Stimulated activated memory B cell treated with anti-CD40 and anti-IgM and Interleukin-4, amounts not matched to agents 10 μg/mL and 1 μg/mL and 100 μg/mL, for 72 hours (primary cell): Measurements from ENCODE around the gene NOXO1.
A peak's percentile ranks its signal among the peaks of the same experiment; 100 is the strongest.

Experiments
- ATAC-seq: fragments of 150-1000 bp; cut with Tn5 transposase; 2 replicates; pipeline ENCODE4 v1.10.0; 2021
- H3K27ac Mint-ChIP-seq: one replicate; pipeline ENCODE4 v1.8.0; 2022; ENCODE audit warnings: mild to moderate bottlenecking, mixed read lengths
- H3K27me3 Mint-ChIP-seq: one replicate; pipeline ENCODE4 v1.8.0; 2022; ENCODE audit warnings: mixed read lengths
- H3K36me3 Mint-ChIP-seq: one replicate; pipeline ENCODE4 v1.8.0; 2022; ENCODE audit warnings: mixed read lengths
- H3K4me1 Mint-ChIP-seq: one replicate; pipeline ENCODE4 v1.8.0; 2022; ENCODE audit warnings: mixed read lengths
- H3K4me3 Mint-ChIP-seq: one replicate; pipeline ENCODE4 v1.8.0; 2022; ENCODE audit warnings: mild to moderate bottlenecking, moderate library complexity, mixed read lengths
- H3K9me3 Mint-ChIP-seq: one replicate; pipeline ENCODE4 v1.8.0; 2022; ENCODE audit warnings: mixed read lengths

NOXO1 gene

DNA sequence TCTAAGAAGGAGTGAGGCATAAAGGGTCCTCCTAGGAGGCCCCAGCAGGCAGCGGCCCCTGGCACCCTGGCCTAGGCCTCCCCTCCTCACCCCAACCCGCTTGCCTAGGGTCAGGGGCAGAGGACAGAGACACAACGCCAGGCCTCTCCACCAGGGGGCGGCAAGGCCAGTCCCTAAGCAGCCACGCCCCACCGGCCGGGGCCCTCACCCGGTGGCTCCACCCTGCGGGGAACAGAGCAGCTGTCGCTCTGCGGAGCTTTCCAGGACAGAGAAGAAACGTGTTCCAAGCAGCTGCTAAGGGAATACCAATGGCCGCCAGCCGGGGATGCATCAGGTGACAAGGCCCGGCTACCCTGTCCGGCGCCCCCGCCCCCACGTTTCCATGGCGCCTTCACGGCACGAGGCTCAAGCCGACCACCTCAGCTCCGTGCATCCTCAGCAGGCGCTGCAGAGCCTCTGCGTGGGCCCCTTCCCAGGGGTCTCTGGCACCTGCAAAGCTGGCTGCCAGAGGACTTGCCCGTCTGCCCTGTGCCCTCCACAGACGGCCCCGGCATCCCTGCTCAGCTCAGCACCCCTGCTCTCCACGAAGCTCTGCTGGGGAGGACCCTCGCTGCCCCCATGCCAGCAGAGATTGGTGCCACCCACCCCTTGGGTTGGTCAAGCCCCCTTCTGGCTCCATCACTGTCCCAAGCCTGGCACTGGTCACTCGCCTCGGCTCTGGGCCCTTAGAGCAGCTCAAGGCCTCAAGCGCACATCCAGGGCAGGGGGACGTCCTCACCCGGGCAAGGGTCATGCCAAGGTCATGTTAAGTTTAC lies 22.8 kb upstream of the NOXO1 start:
- peak; percentile 90 for ATAC-seq
- peak overlapping the region; percentile 30 for H3K27ac Mint-ChIP-seq
- H3K27me3 Mint-ChIP-seq, result no peaks in the 10 kb centered on the region
- peaks cover 52% of the 10 kb centered on the region for H3K4me1 Mint-ChIP-seq
- no peaks in the 10 kb centered on the region for H3K9me3 Mint-ChIP-seq
- H3K36me3 Mint-ChIP-seq, result peaks cover 56% of the 10 kb centered on the region
- H3K4me3 Mint-ChIP-seq, result peak overlapping the region; percentile 12

DNA sequence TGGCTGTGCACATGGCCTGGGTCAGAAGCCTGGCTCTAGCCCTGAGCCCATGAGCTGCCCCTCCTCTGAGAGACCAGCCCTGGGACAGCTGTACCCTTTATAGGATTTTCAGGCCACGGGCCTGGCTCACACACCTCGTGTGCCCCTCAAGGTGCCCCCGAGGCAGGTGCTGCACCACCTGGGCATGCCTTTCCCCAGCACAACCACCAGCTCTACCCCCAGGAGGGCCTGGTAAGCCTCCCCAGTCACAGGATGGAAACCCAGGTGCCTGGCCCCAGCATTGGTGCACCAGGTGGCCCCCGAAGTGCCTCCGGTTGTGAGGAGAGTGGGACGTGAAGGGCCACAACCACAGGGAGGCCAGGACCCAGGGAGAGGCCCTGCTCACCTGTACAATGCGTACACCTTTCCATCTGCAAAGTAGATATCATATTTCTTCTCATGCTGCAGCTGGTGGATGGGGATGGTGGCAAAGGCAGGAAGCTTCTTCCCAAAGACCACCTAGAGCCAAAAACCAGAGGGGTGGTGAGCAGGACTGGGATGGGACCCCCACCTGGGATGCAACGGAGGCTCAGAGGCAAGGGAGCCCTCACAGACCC lies 22.1 kb upstream of the NOXO1 start:
- peaks cover 45% of the 10 kb centered on the region for H3K4me1 Mint-ChIP-seq
- peaks cover 58% of the 10 kb centered on the region for H3K36me3 Mint-ChIP-seq
- H3K27ac Mint-ChIP-seq, result no peak overlapping the region
- no peaks in the 10 kb centered on the region for H3K27me3 Mint-ChIP-seq
- no peaks in the 10 kb centered on the region for H3K9me3 Mint-ChIP-seq
- no peak overlapping the region for H3K4me3 Mint-ChIP-seq
- no peak for ATAC-seq

DNA sequence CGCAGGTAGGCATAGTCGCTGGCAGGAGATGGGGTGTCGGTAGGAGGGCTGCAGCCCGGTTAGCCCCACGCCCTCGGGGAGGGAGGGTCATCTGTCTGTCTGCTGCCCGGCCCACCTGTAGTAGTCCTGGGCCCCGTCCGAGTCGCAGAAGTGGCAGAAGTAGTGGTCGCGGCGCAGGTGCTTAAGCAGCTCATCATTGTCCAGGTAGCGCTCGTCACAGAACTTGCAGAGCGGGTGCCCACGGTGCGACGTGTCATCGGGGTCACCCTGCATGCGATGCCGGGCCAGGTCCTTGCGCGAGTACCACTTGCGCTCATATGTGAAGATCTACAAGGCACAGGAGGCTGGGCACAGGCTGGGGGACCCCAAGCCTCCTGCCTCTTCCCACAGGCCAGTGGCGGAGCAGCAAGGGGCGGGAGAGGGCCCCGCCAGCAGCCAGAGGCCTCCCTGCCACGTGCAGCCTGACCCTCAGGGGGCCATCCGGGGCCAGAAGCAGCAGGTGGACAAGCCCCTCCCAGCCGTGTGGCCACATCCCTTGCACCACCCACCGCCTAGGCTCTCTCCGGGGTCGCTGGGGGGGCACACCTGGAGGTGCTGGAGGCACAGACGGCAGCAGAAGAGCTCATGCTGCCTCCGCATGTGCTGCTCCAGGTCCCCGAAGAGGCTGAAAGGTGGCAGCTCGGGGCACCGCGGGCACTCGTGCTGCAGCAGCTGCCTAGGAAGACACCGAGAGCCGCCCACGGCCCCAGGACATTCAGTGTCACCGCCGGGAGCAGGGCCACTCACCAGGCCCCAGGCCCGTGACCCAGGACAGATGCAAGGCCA lies 21.3 kb upstream of the NOXO1 start:
- H3K4me1 Mint-ChIP-seq, result peaks cover 38% of the 10 kb centered on the region
- no peaks in the 10 kb centered on the region for H3K27me3 Mint-ChIP-seq
- H3K9me3 Mint-ChIP-seq, result no peaks in the 10 kb centered on the region
- no peak overlapping the region for H3K27ac Mint-ChIP-seq
- no peak overlapping the region for H3K4me3 Mint-ChIP-seq
- ATAC-seq, result no peak
- peaks cover 54% of the 10 kb centered on the region for H3K36me3 Mint-ChIP-seq

DNA sequence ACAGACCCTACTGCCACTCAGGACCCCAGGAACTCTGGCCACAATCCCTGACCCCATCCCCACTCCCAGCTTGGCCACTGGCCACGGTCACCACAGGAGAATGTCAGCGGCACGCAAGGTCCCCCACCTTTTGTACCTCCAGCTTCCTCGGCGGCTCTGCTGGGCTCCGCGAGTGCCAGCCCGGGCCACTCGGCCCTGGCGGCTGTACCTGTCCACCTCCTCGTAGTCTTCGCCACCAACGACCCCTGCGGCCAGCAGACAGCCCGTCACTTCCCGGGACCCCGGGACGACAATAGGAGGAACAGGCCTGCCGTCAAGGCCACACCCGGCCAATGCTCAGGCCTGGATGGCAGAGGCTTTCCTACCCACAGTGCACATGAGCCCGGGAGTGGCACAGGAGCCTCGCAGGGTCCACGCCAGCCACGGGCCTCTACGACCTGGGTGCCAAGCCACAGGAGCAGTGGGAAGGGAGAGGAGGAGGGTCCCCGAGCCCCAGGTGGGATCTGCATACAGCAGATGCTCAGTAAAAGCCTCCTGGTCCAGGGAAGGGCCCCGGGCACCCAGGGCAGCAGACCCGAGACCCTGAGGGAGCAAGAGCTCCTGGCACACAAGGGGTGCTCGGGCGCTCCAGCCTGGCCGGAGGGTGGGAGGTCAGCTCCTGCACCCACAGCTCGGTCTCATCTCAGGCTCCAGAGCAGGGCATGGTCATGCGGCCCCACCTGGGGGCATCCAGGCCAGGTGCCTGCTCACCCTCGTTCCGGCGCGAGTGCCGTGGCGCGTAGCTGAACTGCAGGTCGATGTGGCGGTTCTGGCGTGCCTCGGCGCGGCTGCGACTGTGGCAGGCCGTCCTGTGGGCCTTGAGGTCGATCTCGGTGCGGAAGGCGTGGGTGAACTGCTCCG lies 20.4 kb upstream of the NOXO1 start:
- no peak overlapping the region for H3K4me3 Mint-ChIP-seq
- H3K27me3 Mint-ChIP-seq, result no peaks in the 10 kb centered on the region
- H3K4me1 Mint-ChIP-seq, result peaks cover 29% of the 10 kb centered on the region
- no peaks in the 10 kb centered on the region for H3K9me3 Mint-ChIP-seq
- H3K36me3 Mint-ChIP-seq, result peaks cover 49% of the 10 kb centered on the region
- H3K27ac Mint-ChIP-seq, result no peak overlapping the region
- no peak for ATAC-seq

DNA sequence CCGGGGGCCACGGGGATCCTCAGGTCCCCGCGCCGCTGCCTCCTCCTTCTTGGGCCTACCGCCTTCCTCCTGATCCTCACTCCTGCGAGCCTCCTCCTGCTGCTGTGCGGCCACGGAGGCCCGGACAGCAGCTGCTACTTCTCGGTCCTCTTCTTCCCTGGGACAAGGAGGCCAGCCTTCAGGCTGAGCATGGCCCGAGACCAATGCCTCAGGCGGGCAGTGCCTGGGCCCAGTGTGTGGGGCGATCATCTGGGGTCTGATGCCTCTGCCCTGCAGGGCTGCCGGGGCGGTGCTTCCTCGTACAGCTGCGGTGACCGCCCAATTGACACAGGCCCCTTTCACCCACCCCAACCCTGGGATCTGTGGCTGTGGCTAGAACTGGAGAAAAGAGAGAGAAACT lies 19.8 kb upstream of the NOXO1 start:
- Mint-ChIP-seq H3K4me3 (no peak overlapping the region), H3K36me3 (peaks cover 46% of the 10 kb centered on the region), H3K27me3 (no peaks in the 10 kb centered on the region), H3K4me1 (peaks cover 22% of the 10 kb centered on the region), H3K9me3 (no peaks in the 10 kb centered on the region), H3K27ac (no peak overlapping the region)
- no peak for ATAC-seq

DNA sequence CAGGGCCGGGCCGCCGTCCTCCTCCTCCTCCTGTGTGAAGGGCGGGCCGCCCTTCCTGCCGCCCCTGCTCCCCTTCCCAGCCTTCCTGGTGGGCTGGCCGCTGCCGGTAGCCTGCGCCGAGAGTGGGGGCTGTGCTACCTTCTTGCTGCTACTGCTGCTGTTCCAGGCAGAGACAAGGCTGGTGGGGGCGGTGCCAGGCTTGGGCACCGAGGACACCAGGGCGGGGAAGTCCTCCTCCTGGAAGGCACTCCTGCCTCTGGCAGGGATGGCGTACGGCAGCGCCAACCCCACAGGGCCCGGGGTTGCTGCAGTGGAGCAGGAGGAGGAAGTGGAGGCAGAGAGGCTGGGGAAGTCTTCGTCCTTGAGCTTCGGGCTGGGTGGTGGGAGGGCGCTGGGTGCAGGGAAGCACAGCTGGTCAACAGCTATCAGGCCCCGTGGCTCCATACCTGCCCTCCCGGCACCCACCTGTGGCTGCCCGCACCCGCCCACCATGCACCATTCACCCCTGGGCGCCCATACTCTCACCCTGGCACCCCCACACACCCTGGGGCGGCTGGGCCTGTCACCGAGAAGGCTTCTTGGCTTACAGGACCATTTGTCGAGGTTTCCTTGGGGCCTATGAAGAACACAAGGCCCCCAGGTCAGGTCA lies 18.7 kb upstream of the NOXO1 start:
- no peaks in the 10 kb centered on the region for H3K27me3 Mint-ChIP-seq

DNA sequence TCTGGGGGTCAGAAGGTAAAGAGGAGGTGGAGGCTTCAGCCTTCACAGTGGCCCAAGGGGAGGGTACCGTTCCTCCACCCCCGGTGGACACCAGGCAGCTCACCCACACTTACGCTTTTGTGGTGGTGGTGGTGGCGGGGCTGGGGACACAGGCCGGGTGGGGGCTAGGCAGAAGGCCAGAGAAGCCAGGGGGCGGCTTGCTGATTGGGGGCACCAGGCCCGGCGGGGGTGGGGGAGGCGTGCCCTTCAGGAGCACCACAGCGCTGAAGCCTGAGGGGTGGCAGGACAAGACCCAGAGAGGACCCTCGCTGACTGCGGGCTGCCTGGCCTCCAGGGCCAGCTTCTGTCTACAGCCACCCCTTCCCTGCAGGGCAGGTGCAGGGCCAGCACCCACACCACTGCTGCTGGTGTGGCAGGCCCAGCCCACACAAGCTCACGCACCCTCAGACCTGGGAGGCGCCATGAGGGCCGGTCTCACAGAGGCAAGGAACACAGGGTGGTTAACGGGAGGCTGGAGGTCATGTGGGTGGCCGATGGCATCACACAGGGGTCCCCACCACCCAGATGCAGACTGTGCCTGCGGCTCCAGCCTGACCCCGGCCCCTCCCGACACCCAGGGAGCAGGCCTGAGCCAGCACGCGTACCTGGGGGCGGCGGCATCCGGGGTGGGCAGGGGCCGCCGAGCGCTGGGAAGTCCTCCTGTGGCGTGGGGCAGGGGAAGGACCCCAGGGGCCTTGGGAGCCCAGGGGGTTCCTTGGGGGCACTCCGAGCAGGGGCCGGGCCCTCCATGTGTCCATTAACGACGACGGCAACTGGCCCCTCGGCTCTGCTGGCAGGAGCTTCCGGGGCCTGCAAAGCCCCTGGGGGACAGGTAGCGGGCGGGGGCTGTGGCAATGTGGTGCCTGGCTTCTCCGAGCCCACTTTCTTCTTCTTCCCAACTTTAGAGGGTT lies 17.9 kb upstream of the NOXO1 start:
- H3K4me3 Mint-ChIP-seq, result no peak overlapping the region
- H3K27me3 Mint-ChIP-seq, result no peaks in the 10 kb centered on the region
- H3K27ac Mint-ChIP-seq, result no peak overlapping the region
- no peaks in the 10 kb centered on the region for H3K9me3 Mint-ChIP-seq
- ATAC-seq, result no peak
- peaks cover 43% of the 10 kb centered on the region for H3K36me3 Mint-ChIP-seq
- H3K4me1 Mint-ChIP-seq, result peaks cover 5% of the 10 kb centered on the region

More for the DNA sequence above, 18.7 kb upstream of the NOXO1 start:
- H3K27ac Mint-ChIP-seq, result no peak overlapping the region
- H3K4me3 Mint-ChIP-seq, result no peak overlapping the region
- peaks cover 46% of the 10 kb centered on the region for H3K36me3 Mint-ChIP-seq
- no peaks in the 10 kb centered on the region for H3K9me3 Mint-ChIP-seq
- peaks cover 12% of the 10 kb centered on the region for H3K4me1 Mint-ChIP-seq
- ATAC-seq, result no peak

DNA sequence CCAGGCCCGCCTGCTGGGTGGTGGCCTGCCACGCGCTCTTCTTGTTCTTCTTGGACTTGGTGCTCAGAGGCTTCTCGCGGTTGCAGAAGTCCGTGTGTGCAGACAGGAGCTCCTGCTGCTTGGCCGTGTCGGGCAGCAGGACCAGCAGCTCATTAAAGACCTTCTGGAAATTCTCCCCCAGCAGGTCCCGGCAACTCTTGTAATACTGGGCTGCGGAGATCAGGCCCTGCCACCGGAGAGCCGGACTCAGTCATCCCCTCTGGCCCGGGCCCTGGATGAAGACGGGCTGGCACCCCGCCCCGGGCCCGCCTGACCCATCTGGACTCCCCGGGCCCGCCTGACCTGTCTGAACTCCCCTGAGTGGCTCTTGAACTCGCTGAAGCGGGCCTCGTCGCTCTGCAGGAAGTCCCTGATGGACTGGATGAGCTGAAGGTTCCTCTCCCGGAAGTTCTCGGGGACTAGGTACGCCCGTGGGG lies 17.1 kb upstream of the NOXO1 start:
- Mint-ChIP-seq H3K9me3 (no peaks in the 10 kb centered on the region), H3K4me3 (no peak overlapping the region), H3K36me3 (peaks cover 43% of the 10 kb centered on the region), H3K4me1 (peaks cover 9% of the 10 kb centered on the region), H3K27ac (no peak overlapping the region), H3K27me3 (no peaks in the 10 kb centered on the region)
- no peak for ATAC-seq

DNA sequence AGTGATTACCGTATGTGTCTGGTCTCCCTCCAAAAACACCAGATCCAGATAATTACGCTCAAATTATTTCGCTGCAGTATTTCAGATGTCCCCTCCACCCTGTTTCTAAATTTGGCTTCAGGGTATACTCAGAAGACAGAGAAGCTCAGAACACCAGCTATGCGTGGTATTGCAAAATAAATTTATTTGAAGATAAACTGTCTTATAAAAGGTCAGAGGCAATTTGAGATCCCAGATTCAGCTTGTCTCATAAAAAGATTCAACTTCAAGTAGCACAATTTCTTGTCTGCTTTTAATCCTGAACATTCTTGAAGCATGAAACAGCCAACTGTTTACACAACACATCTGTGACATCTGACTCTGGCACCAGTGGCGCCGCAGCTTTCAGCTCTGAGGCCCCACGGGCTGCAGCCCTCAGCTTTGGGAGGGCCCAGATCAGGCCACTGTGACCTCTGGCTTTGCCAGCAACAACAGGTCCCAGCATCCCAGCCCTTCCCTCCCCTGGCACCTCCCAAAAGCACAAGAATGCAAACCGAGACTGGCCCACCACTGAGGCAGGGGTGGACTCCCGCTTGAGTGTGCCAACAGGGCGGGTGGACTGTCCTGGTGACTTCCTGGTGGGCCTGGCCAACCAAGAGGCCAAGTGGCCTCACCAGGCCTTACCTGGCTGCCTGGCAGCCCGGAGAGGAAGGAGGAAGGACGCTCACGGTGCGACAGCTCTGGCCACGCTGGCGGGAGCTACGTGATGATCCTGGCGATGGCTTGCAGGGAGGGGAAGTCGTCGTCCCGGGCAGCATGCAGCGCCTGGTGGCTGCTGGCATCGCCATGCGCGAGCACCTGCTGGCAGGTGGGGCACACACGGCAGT lies 16.5 kb upstream of the NOXO1 start:
- Mint-ChIP-seq H3K36me3 (peaks cover 43% of the 10 kb centered on the region), H3K27ac (no peak overlapping the region), H3K4me3 (no peak overlapping the region), H3K9me3 (no peaks in the 10 kb centered on the region), H3K27me3 (no peaks in the 10 kb centered on the region), H3K4me1 (peaks cover 13% of the 10 kb centered on the region)
- ATAC-seq, result no peak

DNA sequence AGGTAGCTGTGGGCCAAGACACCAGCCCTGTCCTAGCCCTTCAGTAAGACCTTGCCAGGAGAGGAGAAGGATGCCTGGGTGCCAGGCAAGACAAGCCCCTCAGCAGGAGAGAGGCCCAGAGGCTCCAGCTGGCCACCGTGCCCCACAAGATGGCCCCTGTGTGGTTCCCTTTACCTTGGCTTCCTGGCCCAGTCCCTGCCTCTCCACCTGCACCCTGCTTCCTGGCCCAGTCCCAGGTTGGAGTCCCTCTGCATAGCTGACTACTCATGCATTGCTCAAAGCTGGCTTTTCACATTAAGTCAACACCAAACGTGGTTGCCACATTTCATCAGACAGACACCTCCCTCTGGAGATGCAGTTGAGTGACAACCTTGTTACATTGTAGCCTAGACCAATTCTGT lies 12.5 kb upstream of the NOXO1 start:
- Mint-ChIP-seq H3K4me3 (no peak overlapping the region), H3K27ac (peak overlapping the region; percentile 67), H3K9me3 (no peaks in the 10 kb centered on the region), H3K27me3 (no peaks in the 10 kb centered on the region), H3K4me1 (peaks cover 33% of the 10 kb centered on the region), H3K36me3 (peaks cover 19% of the 10 kb centered on the region)
- no peak for ATAC-seq

DNA sequence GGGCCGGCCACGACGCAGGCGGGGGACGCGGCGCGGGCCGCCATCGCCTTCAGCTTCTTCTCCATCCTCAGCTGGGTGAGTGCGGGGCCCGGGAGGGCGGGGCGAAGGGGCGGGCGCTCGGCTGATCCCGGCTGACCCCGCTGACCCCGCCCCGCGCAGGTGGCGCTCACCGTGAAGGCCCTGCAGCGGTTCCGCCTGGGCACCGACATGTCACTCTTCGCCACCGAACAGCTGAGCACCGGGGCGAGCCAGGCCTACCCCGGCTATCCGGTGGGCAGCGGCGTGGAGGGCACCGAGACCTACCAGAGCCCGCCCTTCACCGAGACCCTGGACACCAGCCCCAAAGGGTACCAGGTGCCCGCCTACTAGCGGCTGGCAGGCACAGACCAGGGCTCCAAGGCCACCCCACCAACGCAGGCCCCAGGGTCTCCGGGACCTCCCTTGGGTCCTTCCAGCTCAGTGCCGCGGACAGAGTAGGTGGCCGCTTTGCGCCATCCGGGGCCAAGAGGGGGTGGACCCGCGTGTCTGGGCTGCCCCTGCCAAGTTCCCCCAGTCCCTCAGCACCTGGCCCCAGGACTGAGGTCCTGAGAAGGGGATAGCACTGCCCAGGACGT lies 11.5 kb upstream of the NOXO1 start:
- H3K4me1 Mint-ChIP-seq, result peaks cover 33% of the 10 kb centered on the region
- H3K4me3 Mint-ChIP-seq, result no peak overlapping the region
- no peaks in the 10 kb centered on the region for H3K27me3 Mint-ChIP-seq
- ATAC-seq, result no peak
- H3K27ac Mint-ChIP-seq, result peak overlapping the region; percentile 67
- H3K36me3 Mint-ChIP-seq, result peaks cover 12% of the 10 kb centered on the region
- no peaks in the 10 kb centered on the region for H3K9me3 Mint-ChIP-seq

DNA sequence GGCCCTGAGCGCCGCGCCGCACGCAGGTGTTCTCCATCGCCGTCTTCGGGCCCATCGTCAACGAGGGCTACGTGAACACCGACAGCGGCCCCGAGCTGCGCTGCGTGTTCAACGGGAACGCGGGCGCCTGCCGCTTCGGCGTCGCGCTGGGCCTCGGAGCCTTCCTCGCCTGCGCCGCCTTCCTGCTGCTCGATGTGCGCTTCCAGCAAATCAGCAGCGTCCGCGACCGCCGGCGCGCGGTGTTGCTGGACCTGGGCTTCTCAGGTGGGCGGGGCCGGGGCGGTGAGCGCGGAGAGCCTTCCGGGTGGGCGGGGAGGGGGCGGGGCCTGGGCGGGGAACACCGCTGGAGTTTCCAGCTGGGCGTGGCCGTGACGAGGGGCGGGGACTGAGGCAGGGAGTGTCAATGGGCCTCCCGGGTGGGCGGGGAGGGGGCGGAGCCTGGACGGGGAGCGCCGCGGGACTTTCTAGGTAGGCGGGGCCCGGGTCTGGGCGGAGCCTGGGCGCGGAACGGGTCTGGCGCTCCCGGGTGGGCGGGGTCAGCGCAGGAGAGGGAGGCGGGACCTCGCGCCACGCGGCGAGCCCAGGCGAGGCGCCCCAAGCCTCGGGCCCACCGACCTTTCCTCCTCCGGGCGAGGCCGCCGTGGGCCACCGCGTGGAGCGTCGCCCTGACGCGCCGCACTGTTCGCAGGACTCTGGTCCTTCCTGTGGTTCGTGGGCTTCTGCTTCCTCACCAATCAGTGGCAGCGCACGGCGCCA lies 10.9 kb upstream of the NOXO1 start:
- Mint-ChIP-seq H3K27ac (peak overlapping the region; percentile 95), H3K36me3 (peaks cover 18% of the 10 kb centered on the region), H3K27me3 (no peaks in the 10 kb centered on the region), H3K4me1 (peaks cover 33% of the 10 kb centered on the region), H3K9me3 (no peaks in the 10 kb centered on the region), H3K4me3 (peak overlapping the region; percentile 91)
- ATAC-seq, result peak; percentile 72
